Activated B cell treated with CpG ODN at 0.5 μM for 24 hours (primary cell): ENCODE results near the gene COLEC12. TPM values are rescaled to one million over a fixed set of nuclear protein-coding genes. Genes with fewer than 3 reads are reported as not detected.

Experiments used
- ATAC-seq: fragments of 200-7000 bp; cut with Tn5 transposase; one replicate; pipeline ENCODE4 v1.10.0; 2021; ENCODE audit warnings: low read depth, mild to moderate bottlenecking, moderate library complexity
- CTCF ChIA-PET: fragments of 350-600 bp; sonication (Branson Sonifier 250); formaldehyde crosslinking; loops from one replicate; lab custom pipeline; 2021; ENCODE audit warnings: antibody characterized with exemption; lab: Charles Lee
- POLR2A ChIA-PET: fragments of 350-600 bp; sonication (Branson Sonifier 250); formaldehyde crosslinking; loops from one replicate; lab custom pipeline; 2021; ENCODE audit warnings: antibody characterized with exemption; lab: Charles Lee
- DNase-seq: peaks from one replicate; pipeline ENCODE4 v3.0.0; 2022
- H3K27ac Mint-ChIP-seq: one replicate; pipeline ENCODE4 v1.8.0; 2020; ENCODE audit warnings: mixed read lengths
- H3K27me3 Mint-ChIP-seq: one replicate; pipeline ENCODE4 v1.8.0; 2021; ENCODE audit warnings: mixed read lengths
- H3K36me3 Mint-ChIP-seq: one replicate; pipeline ENCODE4 v1.8.0; 2021; ENCODE audit warnings: low read depth, mixed read lengths
- H3K4me1 Mint-ChIP-seq: one replicate; pipeline ENCODE4 v1.8.0; 2021; ENCODE audit warnings: mixed read lengths
- H3K4me3 Mint-ChIP-seq: one replicate; pipeline ENCODE4 v1.8.0; 2020; ENCODE audit warnings: mild to moderate bottlenecking, mixed read lengths
- H3K9me3 Mint-ChIP-seq: one replicate; pipeline ENCODE4 v1.8.0; 2020; ENCODE audit warnings: mixed read lengths
- intact Hi-C: fragments of 100-400 bp; cut with micrococcal nuclease; formaldehyde crosslinking; loops from one replicate; pipeline ENCODE4 v1.15.1; 2024
- total RNA-seq: library from RNA; stranded (reverse); gene quantifications from 2 replicates; pipeline ENCODE4 v1.2.3, GENCODE V29; 2022
- TF ChIP-seq, protein P1 (sequence below): fragments of 200-600 bp; IDR thresholded peaks from one replicate; pipeline ENCODE4 v1.8.0; 2022; ENCODE audit warnings: antibody characterized with exemption, mild to moderate bottlenecking

Gene COLEC12
- total RNA-seq, 1 donor from 2014 or later, result not detected

DNA sequence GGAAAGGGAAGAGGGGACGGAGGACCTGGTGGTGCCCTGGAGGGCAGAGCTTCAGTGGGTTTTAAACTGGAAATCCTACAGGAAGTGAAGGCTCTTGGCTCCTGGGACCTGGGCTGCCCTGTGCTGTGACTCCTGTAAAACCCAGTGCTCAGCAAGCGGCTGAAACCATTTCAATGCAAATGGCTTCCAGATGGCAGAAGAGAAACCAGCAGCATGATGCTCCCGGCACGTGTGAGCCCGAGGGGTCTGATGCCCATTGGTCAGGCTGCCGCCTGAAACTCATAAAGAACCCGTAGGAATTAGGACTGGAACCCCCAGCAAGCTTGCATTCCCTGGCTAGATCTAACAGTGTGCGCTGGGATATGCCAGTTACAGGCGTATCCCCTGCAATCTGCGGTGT, 123.4 kb downstream of the COLEC12 start:
- Mint-ChIP-seq H3K4me1 (peaks cover 9% of the 10 kb centered on the region), H3K4me3 (no peak overlapping the region), H3K27ac (no peak overlapping the region), H3K9me3 (no peaks in the 10 kb centered on the region), H3K36me3 (no peaks in the 10 kb centered on the region), H3K27me3 (peaks cover 10% of the 10 kb centered on the region)
- ATAC-seq (no peak), DNase-seq (no peak)
- CTCF ChIA-PET, result no interaction called here
- POLR2A ChIA-PET, result no interaction called here
- intact Hi-C loops, result no loop called here
- TF ChIP-seq, protein P1, sequence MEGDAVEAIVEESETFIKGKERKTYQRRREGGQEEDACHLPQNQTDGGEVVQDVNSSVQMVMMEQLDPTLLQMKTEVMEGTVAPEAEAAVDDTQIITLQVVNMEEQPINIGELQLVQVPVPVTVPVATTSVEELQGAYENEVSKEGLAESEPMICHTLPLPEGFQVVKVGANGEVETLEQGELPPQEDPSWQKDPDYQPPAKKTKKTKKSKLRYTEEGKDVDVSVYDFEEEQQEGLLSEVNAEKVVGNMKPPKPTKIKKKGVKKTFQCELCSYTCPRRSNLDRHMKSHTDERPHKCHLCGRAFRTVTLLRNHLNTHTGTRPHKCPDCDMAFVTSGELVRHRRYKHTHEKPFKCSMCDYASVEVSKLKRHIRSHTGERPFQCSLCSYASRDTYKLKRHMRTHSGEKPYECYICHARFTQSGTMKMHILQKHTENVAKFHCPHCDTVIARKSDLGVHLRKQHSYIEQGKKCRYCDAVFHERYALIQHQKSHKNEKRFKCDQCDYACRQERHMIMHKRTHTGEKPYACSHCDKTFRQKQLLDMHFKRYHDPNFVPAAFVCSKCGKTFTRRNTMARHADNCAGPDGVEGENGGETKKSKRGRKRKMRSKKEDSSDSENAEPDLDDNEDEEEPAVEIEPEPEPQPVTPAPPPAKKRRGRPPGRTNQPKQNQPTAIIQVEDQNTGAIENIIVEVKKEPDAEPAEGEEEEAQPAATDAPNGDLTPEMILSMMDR, result no peak

DNA sequence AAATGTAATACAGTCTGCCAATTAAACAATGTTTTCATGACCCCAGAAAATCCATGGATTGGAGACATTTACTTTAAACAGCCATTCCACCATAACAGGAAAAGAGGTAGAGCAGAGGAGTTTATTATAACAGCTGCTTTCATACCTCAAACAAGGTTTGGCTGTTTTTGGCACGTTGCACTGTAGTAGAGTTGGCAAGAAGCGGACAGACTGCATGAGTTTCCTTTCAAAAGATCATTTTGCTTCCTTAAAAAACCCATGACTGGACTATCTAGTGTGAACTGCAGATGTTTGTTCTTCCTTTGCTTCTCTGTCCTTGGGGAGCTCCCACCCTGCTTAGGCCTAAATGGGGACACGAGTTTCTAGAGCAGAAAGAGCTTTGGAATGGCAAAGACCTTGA, 124.2 kb downstream of the COLEC12 start:
- Mint-ChIP-seq H3K27ac (no peak overlapping the region), H3K36me3 (no peaks in the 10 kb centered on the region), H3K4me1 (peaks cover 12% of the 10 kb centered on the region), H3K4me3 (no peak overlapping the region), H3K9me3 (no peaks in the 10 kb centered on the region), H3K27me3 (peaks cover 10% of the 10 kb centered on the region)
- TF ChIP-seq, protein P1, result no peak
- intact Hi-C loops, result no loop called here
- ChIA-PET POLR2A (no interaction called here), CTCF (no interaction called here)
- ATAC-seq, result no peak
- no peak for DNase-seq

DNA sequence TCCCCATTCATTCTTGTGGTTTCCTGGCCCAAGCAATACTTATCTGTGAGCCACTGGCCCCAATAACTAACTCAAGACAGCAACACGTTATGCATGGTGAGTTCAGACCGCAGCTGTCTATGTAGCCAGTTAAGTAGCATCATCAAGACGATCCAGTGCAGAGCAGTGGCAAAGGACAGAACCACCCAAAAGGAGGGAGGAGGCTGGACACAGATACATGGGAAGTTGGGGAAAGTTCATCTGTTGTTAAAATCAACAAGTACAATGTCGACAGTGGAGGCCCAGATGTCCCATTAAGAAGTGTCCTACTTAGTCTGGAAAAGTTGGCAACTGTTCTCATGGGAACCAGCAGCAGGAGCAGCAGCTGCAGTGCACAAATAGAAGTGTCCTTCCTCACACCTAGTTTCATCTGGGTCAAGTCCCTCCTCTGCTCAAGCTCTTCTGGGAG, 125.8 kb downstream of the COLEC12 start:
- ChIA-PET POLR2A (no interaction called here), CTCF (no interaction called here)
- Mint-ChIP-seq H3K27ac (no peak overlapping the region), H3K4me3 (no peak overlapping the region), H3K27me3 (peaks cover 10% of the 10 kb centered on the region), H3K4me1 (peaks cover 26% of the 10 kb centered on the region), H3K9me3 (no peaks in the 10 kb centered on the region), H3K36me3 (no peaks in the 10 kb centered on the region)
- ATAC-seq, result no peak
- no peak for DNase-seq
- TF ChIP-seq, protein P1, result no peak
- intact Hi-C loops, result no loop called here

DNA sequence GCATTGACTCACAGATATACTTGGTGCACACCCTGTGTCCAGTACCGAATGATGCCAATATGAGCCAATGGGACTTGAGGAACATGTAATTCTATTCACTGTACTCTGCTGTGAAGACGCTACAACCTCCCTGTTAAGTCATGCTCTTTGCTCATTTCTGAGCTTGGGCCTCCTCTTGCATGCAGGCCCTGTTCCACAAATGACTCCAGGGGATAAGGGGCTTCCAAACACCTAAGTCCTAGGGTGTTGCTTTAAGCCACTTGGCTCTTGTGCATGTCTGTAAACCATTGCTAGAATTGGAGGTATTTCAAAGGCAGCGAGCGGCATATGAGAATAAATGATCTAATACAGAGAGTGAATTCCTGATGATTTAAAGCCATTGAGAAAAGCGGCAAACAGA, 126.7 kb downstream of the COLEC12 start:
- Mint-ChIP-seq H3K36me3 (no peaks in the 10 kb centered on the region), H3K27ac (no peak overlapping the region), H3K27me3 (peaks cover 7% of the 10 kb centered on the region), H3K4me3 (no peak overlapping the region), H3K4me1 (peaks cover 30% of the 10 kb centered on the region), H3K9me3 (no peaks in the 10 kb centered on the region)
- ChIA-PET POLR2A (no interaction called here), CTCF (no interaction called here)
- no peak for ATAC-seq
- TF ChIP-seq, protein P1, result no peak
- DNase-seq, result no peak
- intact Hi-C loops, result no loop called here

DNA sequence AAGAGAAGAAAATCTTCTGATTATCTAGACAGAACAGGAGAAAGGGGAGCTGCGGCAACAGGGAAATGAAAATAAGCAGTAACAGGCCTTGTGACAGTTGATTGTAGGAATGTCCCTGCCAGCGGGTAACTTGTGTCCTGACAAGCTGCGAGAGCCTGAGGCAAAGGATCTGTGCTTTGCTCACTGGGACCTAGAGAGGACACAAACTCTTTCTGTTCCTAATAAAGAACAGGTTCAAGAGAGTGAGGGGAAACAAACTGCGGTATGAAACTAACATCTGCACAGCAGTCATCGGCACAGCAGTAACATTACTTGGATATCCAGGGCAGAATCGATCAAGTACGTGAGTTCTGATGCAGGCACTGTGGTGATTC, 128.9 kb downstream of the COLEC12 start:
- intact Hi-C loops, result no loop called here
- DNase-seq (no peak), ATAC-seq (no peak)
- Mint-ChIP-seq H3K27ac (no peak overlapping the region), H3K4me3 (no peak overlapping the region), H3K9me3 (no peaks in the 10 kb centered on the region), H3K4me1 (peaks cover 30% of the 10 kb centered on the region), H3K27me3 (no peaks in the 10 kb centered on the region), H3K36me3 (no peaks in the 10 kb centered on the region)
- CTCF ChIA-PET, result no interaction called here
- TF ChIP-seq, protein P1, result no peak
- POLR2A ChIA-PET, result no interaction called here
